Stimulated activated CD4-positive, alpha-beta T cell treated with anti-CD3 and anti-CD28 coated beads, Interleukin-2, amount 100 ng/mL, for 48 hours (primary cell): ENCODE measurements around the gene LRIT2.
A peak's percentile ranks its signal among the peaks of the same experiment; 100 is the strongest.

Experiments used
- DNase-seq, 2 donors: peaks; one replicate each; pipeline ENCODE4 v3.0.0-alpha.2; 2020

Gene LRIT2, protein sequence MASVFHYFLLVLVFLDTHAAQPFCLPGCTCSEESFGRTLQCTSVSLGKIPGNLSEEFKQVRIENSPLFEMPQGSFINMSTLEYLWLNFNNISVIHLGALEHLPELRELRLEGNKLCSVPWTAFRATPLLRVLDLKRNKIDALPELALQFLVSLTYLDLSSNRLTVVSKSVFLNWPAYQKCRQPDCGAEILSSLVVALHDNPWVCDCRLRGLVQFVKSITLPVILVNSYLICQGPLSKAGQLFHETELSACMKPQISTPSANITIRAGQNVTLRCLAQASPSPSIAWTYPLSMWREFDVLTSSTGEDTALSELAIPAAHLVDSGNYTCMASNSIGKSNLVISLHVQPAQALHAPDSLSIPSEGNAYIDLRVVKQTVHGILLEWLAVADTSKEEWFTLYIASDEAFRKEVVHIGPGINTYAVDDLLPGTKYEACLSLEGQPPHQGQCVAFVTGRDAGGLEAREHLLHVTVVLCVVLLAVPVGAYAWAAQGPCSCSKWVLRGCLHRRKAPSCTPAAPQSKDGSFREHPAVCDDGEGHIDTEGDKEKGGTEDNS

DNA sequence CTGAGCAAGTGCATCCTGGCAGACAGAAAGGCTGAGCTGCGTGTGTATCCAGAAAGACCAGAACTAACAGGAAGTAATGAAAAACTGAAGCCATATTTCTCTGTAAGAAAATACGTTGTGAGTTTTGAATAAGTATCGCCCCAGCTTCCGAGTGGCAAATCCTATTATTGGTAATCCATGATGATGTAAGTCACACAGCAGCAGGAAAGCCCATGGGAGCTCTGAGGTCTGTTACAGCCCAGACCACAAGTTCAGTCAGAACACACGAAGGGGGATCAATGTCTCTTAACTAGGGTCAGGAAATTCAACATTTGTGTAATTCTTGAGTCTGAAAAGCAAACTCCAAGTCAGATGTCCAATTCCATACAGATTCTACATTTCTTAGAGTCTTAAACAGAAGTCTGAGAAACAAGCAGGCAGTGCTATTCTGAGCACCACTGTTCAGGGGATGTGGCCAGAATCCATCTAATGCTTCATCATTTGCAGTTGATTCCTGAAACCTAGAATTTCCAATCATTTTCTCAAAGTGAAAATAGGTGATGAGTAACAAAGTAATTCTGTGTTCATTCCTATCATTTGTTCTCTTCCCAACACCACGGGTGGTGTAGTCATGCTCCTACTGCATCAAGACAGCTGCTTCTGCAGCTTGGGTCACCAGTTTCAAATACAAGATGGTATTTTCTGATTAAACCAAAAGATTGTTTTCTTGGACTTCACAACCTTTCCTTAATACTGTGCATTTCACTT, at the start of gene LRIT2:
Gene LRIT2 (minus strand): TSS at position 118 of the 747 bp plus-strand sequence. CDS start 24 bp downstream, at position 94.
- DNase-seq, result no peak

- DNase-seq, result no peak
These were observed 45.4 kb upstream of the LRIT2 start for GRCh38 chr10:84270708-84271107.

- DNase-seq, result no peak
These were observed 44.4 kb upstream of the LRIT2 start for GRCh38 chr10:84269773-84270172.

GRCh38 chr10:84269162-84269561, 43.8 kb upstream of the LRIT2 start:
- DNase-seq, result no peak

DNA sequence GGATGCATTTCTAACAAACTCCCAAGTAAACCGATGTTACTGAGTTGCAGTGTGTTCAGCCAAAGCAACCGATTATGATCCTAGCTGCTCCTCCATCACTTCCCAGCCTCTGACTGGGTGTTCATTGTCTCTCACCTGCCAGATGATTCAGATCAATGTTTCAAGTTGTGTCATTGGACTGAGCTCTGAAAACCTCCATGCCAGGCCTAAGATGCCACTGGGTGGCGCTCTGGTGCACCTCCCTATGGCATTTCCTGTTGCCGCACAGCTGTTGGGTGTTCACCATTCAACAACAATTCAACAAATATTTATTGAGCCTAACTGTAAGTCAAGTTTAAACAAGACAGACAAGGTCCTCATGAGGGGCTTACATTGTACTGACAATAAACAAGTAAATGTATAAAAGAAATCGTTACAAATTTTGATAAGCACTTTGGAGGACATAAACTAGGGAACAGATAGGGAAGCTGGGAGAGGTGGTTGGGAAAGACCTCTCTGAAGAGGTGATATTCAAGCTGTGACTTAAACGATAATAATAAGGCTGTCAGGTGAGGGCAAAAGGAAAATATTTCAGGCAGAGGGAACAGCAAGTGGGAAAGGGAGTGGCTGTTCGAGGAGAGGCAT, 42.3 kb upstream of the LRIT2 start:
- peak; percentile 78 to 81 for DNase-seq

DNA sequence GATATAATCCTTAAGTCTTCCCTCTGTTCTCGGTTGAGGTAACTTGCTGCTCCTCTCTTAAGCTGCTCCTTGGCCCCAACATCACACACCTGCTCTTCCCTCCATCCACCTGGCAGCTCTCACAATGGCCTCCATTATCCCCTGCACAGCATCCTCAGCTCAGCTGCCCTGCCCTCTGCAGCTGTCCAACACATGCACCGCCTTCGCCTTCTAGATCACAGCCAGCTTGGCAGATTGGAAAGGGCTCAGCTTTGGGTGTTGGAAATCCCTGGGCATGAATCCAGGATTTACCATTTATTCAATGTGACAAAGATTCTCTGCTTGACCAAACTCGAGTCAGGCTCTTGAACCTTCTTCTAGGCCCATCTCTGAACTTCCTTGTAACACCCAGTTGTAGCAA, 40.1 kb upstream of the LRIT2 start:
- DNase-seq, result no peak

GRCh38 chr10:84264611-84265141, 39.3 kb upstream of the LRIT2 start:
- DNase-seq, result peak; percentile 74

- DNase-seq, result no peak
These were observed 38.4 kb upstream of the LRIT2 start for GRCh38 chr10:84263716-84264115.

GRCh38 chr10:84262190-84262956, 37.0 kb upstream of the LRIT2 start:
- no peak for DNase-seq

- no peak for DNase-seq
These were observed 36.0 kb upstream of the LRIT2 start for GRCh38 chr10:84261236-84261915.

- no peak for DNase-seq
These were observed 32.8 kb upstream of the LRIT2 start for GRCh38 chr10:84258034-84258695.

GRCh38 chr10:84257343-84258020, 32.1 kb upstream of the LRIT2 start:
- DNase-seq, result no peak

DNA sequence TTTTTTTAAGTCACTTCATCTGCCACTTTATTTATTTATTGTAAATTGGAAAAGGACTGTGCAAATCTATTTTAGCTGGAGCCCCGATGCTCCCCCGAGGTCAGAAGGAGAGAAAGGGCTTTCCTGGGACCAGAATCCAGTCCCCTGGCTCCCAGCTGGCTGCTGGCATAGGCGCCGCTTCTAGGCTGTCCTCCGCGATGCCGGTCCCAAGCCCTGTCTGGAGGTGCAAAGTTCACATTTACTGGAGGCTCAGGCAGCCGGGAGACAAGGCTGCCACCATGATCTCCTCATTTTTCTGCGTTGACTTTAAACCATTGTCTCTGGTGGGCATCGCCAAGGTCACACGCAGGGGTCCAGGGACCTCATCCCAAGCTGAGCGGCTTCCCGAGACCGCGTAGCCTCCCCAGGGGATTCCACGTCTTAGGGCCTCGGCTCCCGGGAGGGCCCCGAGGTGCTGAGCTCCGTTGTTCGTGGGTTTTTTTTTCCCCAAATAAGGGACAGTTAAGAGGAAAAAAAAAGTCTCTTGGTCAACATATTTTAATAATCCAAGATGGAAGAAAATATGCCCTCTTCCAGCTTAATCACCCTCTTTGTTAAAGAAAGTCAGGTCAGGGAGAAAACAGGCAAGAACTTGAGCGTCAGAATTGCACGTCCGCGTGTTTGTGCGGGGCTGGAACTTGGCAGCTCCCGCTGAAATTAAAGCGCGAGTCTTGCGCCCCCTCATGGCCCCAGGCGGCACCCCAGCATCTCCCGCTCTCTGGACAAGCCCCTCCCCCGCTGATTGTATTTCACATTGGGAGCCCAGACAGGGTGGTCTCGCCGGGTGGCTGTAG, 31.4 kb upstream of the LRIT2 start:
- peak; percentile 53 to 60 for DNase-seq

DNA sequence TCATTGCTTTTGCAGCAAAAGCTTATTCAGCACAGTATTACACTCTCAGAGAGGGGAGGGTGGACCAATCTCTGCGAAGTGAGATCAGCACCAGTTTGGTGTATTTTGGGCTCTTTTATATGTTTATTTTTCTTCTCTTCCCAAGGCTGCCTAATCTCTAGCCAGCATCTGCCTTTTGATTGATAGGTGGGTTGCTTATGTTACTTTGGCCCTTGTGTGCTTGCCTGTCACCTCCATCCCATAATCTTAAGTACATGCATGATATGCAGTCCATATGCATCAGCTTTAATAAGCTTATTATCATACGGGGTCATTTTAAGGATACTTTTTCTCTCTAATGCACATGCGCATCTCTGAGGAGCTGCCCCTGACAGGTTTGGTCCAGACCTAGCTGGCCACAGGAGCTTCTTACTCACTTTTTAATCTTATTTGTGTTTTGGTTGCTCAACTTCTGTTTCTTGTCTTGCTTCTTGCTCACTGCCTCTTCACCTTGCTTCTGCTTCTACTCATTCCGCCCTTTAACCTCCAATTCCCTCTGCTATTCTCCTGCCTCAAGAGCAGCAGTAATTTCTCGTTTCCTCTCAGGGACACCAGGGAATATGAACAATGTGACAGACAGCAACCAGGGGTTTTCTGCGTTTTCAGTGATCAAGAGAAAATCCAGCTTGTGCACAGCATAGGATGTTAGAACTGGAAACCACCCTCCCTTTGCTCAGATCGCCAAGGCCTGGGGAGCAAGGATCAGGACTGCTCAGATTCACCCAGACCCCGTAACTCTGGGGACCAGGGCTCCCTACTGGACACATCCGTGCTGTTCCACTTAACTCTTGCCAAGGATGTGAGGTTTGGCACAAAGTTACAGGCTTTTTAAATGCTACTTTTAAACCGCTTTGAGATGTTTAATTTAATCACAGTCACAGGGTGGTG, 29.5 kb upstream of the LRIT2 start:
- no peak for DNase-seq

GRCh38 chr10:84248794-84249193, 23.4 kb upstream of the LRIT2 start:
- DNase-seq, result no peak

DNA sequence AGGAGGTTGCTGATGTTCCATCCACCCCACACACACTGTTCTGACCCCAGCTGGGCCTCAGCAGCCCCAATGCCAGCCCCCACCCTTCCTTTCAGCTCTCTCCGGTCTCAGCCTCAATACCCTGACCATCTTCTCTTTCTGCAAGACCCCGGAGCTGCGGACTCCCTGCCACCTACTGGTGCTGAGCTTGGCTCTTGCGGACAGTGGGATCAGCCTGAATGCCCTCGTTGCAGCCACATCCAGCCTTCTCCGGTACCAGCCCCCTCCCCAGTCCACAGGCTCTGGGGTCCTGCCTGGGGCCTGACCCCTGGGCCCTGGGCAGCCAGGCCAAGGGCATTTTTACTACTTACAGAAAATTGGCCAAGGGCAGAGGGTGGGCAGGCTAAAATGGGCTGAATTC, 22.2 kb upstream of the LRIT2 start:
- DNase-seq, result no peak

- no peak for DNase-seq
These were observed 19.4 kb upstream of the LRIT2 start, which contains the start of gene RGR for GRCh38 chr10:84244651-84245270. Gene RGR (plus strand): TSS chr10:84245053. CDS start chr10:84245091, 38 bp downstream.

DNA sequence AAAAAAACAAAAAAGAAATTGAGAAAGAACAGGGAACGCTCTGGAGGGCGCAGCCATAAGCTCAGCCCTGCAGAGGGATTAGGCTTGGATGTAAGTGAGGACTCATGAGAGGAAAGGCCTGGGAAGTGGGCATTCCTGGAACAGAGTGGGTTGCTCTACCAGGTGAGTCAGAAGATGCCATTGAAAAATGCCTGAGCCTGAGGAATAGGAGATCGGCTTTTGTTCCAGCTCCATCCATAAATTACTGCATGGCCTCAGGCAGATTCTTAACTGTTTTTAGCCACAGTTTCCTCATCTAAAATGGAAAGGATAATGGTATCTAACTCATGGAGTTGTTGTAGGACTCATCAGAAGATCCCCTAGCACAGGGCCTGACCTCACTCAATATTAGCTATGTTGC, 18.4 kb upstream of the LRIT2 start:
- no peak for DNase-seq
